Heart left ventricle (tissue), 13 donors: Measurements from ENCODE around the gene KANK4.

Experiments used
- CTCF ChIP-seq, 12 donors: fragments of 200-600 bp; sonication (generic) in 4 of 12; IDR thresholded peaks; one replicate each; pipeline versions ENCODE4 v1.5.0 to v1.8.0; 2018 to 2022; ENCODE audit warnings: antibody characterized with exemption in 12 of 12, mild to moderate bottlenecking in 5 of 12
- POLR2A ChIP-seq, 2 donors: fragments of 450-650 bp; IDR thresholded peaks; one replicate each; pipeline ENCODE4 v1.6.1; 2017; ENCODE audit warnings: antibody characterized with exemption in 2 of 2, mild to moderate bottlenecking in 2 of 2, moderate library complexity in 2 of 2
- donor health status: ischemic (EF 13 %, LVEDD 7.1; RV severe dilation, severe dysfunction).
- donor health status: DM: no; HTN: yes; CAD: no.
- donor health status: DM: no; HTN: no; CAD: no.
- donor health status: ischemic (EF 25% LVEDD 6.9; RV normal size, moderate dysfunction).
- donor health status: ischemic (EF 25% LVEDD 5.7; RV mildly dilated, moderate dysfunction).
- donor health status: ischemic (EF 35%, LVEDD 5.7; RV mildly dilated, moderate dysfunction).
- donor health status: nonischemic (EF 11% LVEDD 7.7; RV severe dilation, severe dysfunction).
- donor health status: DM: yes; HTN: yes; CAD: no.
- donor health status: PGD.
- donor health status: ischemic (EF 29% LVEDD 5.4; RV normal size, mild dysfunction).
- donor health status: nonischemic (EF 23%, LVEDD 6.1; RV moderate dilation, normal function).

GRCh38 chr1:62308606-62309005, 10.6 kb downstream of the KANK4 start:
- TF ChIP-seq POLR2A (IDR thresholded peaks at IDR 0.05) (no peak), CTCF (IDR thresholded peaks at IDR 0.05) (no peak)
